HG02763 (cell line): ENCODE measurements around the gene JPH3.

Experiments used
- ATAC-seq: cut with Tn5 transposase; IDR thresholded peaks from one replicate; pipeline ENCODE4 v1.9.1; 2021; ENCODE audit warnings: mild to moderate bottlenecking, moderate library complexity; ENCODE audit not compliant: unreplicated experiment

Gene JPH3

GRCh38 chr16:87648698-87649487 lies 46.6 kb downstream of the JPH3 start:
- ATAC-seq: no peak

- ATAC-seq: no peak
Observed at GRCh38 chr16:87652386-87652785, 50.1 kb downstream of the JPH3 start.

GRCh38 chr16:87652799-87653198 lies 50.5 kb downstream of the JPH3 start:
- no peak for ATAC-seq

- ATAC-seq: no peak
Observed at GRCh38 chr16:87653234-87653633, 50.9 kb downstream of the JPH3 start.

- ATAC-seq: no peak
Observed at GRCh38 chr16:87654826-87655225, 52.5 kb downstream of the JPH3 start.

- no peak for ATAC-seq
Observed at GRCh38 chr16:87656328-87656727, 54.0 kb downstream of the JPH3 start.

GRCh38 chr16:87657621-87658192 lies 55.4 kb downstream of the JPH3 start:
- ATAC-seq: no peak

- no peak for ATAC-seq
Observed at GRCh38 chr16:87658564-87659225, 56.4 kb downstream of the JPH3 start.

GRCh38 chr16:87661561-87661960 lies 59.3 kb downstream of the JPH3 start:
- no peak for ATAC-seq

GRCh38 chr16:87662254-87663204 lies 60.2 kb downstream of the JPH3 start:
- ATAC-seq: no peak

- no peak for ATAC-seq
Observed at GRCh38 chr16:87664792-87665191, 62.5 kb downstream of the JPH3 start.

GRCh38 chr16:87665193-87665592 lies 62.9 kb downstream of the JPH3 start:
- no peak for ATAC-seq

GRCh38 chr16:87666919-87667318 lies 64.6 kb downstream of the JPH3 start:
- ATAC-seq: no peak

- ATAC-seq: no peak
Observed at GRCh38 chr16:87667443-87667842, 65.1 kb downstream of the JPH3 start.

- ATAC-seq: no peak
Observed at GRCh38 chr16:87667946-87668345, 65.6 kb downstream of the JPH3 start.

GRCh38 chr16:87669672-87670071 lies 67.4 kb downstream of the JPH3 start:
- no peak for ATAC-seq

GRCh38 chr16:87671221-87671620 lies 68.9 kb downstream of the JPH3 start:
- no peak for ATAC-seq

- ATAC-seq: no peak
Observed at GRCh38 chr16:87671715-87672270, 69.5 kb downstream of the JPH3 start.

GRCh38 chr16:87674419-87674818 lies 72.1 kb downstream of the JPH3 start:
- ATAC-seq: no peak

GRCh38 chr16:87675111-87675719 lies 72.9 kb downstream of the JPH3 start:
- ATAC-seq: no peak
